ENCODE data around the gene ADORA3.

The ADORA3 gene

GRCh38 chr1:111506561-111506960 is 3.1 kb upstream of the ADORA3 start:
- H3K4me1 ChIP-seq (ENCODE audit: insufficient read depth, low read length) = peaks cover 9% of the 10 kb centered on the region
- H3K9ac ChIP-seq (ENCODE audit: low read depth, low read length) = no peak overlapping the region
- no peak overlapping the region for H3K27ac ChIP-seq (ENCODE audit: low read depth, low read length)
- 31% methylated on average over 2 of the region's 2 CpGs for WGBS
- no peaks in the 10 kb centered on the region for H3K9me3 ChIP-seq (ENCODE audit: insufficient read depth, low read depth, low read length)
- H3K27me3 ChIP-seq (ENCODE audit: insufficient read depth, low read length) = no peaks in the 10 kb centered on the region
- H3K4me3 ChIP-seq (ENCODE audit: low read length) = no peak overlapping the region
- no peaks in the 10 kb centered on the region for H3K36me3 ChIP-seq (ENCODE audit: insufficient read depth, low read length)

DNA sequence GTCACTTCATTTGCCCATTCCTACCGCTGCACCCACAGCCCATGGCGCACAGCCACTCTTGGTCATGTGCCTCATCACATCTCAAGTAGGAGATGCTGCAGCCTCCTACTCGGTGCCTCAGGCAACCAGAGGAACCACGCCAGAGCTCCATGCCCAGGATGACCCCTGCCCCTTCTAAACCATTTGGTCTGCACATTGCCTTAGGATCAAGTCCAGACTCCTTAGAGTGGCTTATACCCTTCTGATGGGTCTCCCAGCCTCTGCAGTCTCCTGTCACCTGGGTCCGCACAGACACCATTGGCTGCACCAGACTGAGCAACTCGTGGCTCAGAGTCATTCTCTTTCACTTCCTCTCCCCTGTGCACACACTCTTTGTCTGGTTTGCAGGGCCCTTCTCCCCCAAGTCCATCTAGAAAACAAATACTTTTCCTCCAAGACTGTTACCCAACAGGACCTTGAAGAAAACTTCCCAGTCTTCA is 2.2 kb upstream of the ADORA3 start:
- Histone ChIP-seq H3K36me3 (ENCODE audit: insufficient read depth, low read length) (no peaks in the 10 kb centered on the region), H3K27ac (ENCODE audit: low read depth, low read length) (no peak overlapping the region), H3K4me1 (ENCODE audit: insufficient read depth, low read length) (peaks cover 9% of the 10 kb centered on the region), H3K27me3 (ENCODE audit: insufficient read depth, low read length) (no peaks in the 10 kb centered on the region), H3K4me3 (ENCODE audit: low read length) (no peak overlapping the region), H3K9ac (ENCODE audit: low read depth, low read length) (no peak overlapping the region), H3K9me3 (ENCODE audit: insufficient read depth, low read depth, low read length) (no peaks in the 10 kb centered on the region)
- WGBS = 92% methylated on average over 6 of the region's 6 CpGs

DNA sequence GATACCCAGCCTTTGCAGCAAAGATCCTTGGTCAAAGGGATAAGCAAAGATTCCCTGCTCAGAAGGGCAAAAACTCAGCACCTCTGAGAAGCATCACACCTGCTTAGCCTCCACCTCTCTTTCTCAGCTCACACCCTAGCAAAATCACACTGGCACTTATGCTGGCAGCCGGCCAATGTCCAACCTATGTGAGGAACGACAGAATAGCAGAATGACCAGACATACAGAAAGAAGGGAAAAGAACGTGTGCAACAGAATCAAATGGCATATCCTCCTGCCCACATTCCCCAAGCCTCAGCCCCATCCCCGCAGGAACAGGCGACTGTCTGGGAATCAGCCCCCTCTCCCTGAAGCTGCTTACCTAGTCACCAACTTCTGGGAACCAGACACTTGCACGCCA is 664 bp upstream of the ADORA3 start:
- Histone ChIP-seq H3K27me3 (ENCODE audit: insufficient read depth, low read length) (no peaks in the 10 kb centered on the region), H3K4me3 (ENCODE audit: low read length) (no peak overlapping the region), H3K36me3 (ENCODE audit: insufficient read depth, low read length) (no peaks in the 10 kb centered on the region), H3K4me1 (ENCODE audit: insufficient read depth, low read length) (peaks cover 9% of the 10 kb centered on the region), H3K27ac (ENCODE audit: low read depth, low read length) (no peak overlapping the region), H3K9ac (ENCODE audit: low read depth, low read length) (no peak overlapping the region), H3K9me3 (ENCODE audit: insufficient read depth, low read depth, low read length) (no peaks in the 10 kb centered on the region)
- 71% methylated on average over 6 of the region's 6 CpGs for WGBS

DNA sequence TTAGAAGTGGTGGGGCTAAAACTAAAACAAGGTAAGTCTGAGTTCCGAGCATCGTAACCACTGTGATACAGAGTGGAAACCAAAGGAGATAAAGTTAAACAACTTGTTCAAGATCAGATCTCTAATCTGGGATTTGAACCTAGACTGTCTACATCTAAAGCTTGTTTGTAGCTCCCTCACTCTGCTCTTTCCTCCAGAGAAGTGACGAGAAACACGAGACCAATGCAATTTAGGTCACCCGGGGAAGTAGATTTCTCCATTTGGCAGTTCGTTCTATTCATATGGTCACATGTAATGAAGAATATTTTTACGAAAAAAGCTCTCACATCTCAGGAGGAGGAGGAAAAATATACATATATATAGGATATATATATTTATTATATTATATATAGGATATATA is 1.8 kb downstream of the ADORA3 start:
- Histone ChIP-seq H3K9me3 (ENCODE audit: insufficient read depth, low read depth, low read length) (no peaks in the 10 kb centered on the region), H3K9ac (ENCODE audit: low read depth, low read length) (no peak overlapping the region), H3K4me3 (ENCODE audit: low read length) (no peak overlapping the region), H3K27ac (ENCODE audit: low read depth, low read length) (no peak overlapping the region), H3K4me1 (ENCODE audit: insufficient read depth, low read length) (no peaks in the 10 kb centered on the region), H3K36me3 (ENCODE audit: insufficient read depth, low read length) (no peaks in the 10 kb centered on the region), H3K27me3 (ENCODE audit: insufficient read depth, low read length) (no peaks in the 10 kb centered on the region)
- 89% methylated on average over 5 of the region's 7 CpGs for WGBS

- H3K4me3 ChIP-seq (ENCODE audit: low read length) = no peak overlapping the region
Measured at GRCh38 chr1:111499026-111499785, 4.2 kb downstream of the ADORA3 start.

GRCh38 chr1:111497592-111497991 is 5.8 kb downstream of the ADORA3 start:
- 91% methylated on average over 5 of the region's 5 CpGs for WGBS
- no peak overlapping the region for H3K4me3 ChIP-seq (ENCODE audit: low read length)
- no peaks in the 10 kb centered on the region for H3K9me3 ChIP-seq (ENCODE audit: insufficient read depth, low read depth, low read length)
- H3K9ac ChIP-seq (ENCODE audit: low read depth, low read length) = no peak overlapping the region
- no peaks in the 10 kb centered on the region for H3K27me3 ChIP-seq (ENCODE audit: insufficient read depth, low read length)
- no peaks in the 10 kb centered on the region for H3K4me1 ChIP-seq (ENCODE audit: insufficient read depth, low read length)
- no peaks in the 10 kb centered on the region for H3K36me3 ChIP-seq (ENCODE audit: insufficient read depth, low read length)
- no peak overlapping the region for H3K27ac ChIP-seq (ENCODE audit: low read depth, low read length)

More at GRCh38 chr1:111499026-111499785, 4.2 kb downstream of the ADORA3 start:
- Histone ChIP-seq H3K27me3 (ENCODE audit: insufficient read depth, low read length) (no peaks in the 10 kb centered on the region), H3K36me3 (ENCODE audit: insufficient read depth, low read length) (no peaks in the 10 kb centered on the region), H3K9ac (ENCODE audit: low read depth, low read length) (no peak overlapping the region), H3K4me1 (ENCODE audit: insufficient read depth, low read length) (no peaks in the 10 kb centered on the region), H3K9me3 (ENCODE audit: insufficient read depth, low read depth, low read length) (no peaks in the 10 kb centered on the region), H3K27ac (ENCODE audit: low read depth, low read length) (no peak overlapping the region)
- 90% methylated on average over 4 of the region's 5 CpGs for WGBS

DNA sequence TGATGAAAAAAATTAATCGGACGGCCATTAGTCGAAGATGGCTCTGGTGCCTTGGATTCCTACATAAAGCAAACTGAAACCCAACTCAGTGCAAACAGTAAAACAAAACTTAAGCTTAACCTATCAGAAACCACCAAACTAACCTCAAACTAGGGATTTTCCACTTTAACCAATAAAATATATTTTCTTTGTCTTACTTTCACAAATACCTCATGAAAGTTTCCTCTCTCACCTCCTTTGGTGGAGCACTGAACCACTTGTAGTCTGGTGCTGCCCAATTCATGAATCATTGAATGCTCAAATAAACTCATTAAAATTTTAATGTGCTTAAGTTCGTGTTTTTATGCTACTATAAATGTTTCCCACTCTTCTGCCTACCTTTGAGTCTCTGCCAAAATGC is 7.0 kb downstream of the ADORA3 start:
- WGBS = 90% methylated on average over 4 of the region's 4 CpGs
- H3K9ac ChIP-seq (ENCODE audit: low read depth, low read length) = no peak overlapping the region
- H3K27me3 ChIP-seq (ENCODE audit: insufficient read depth, low read length) = no peaks in the 10 kb centered on the region
- no peaks in the 10 kb centered on the region for H3K4me1 ChIP-seq (ENCODE audit: insufficient read depth, low read length)
- H3K4me3 ChIP-seq (ENCODE audit: low read length) = no peak overlapping the region
- no peaks in the 10 kb centered on the region for H3K36me3 ChIP-seq (ENCODE audit: insufficient read depth, low read length)
- no peaks in the 10 kb centered on the region for H3K9me3 ChIP-seq (ENCODE audit: insufficient read depth, low read depth, low read length)
- H3K27ac ChIP-seq (ENCODE audit: low read depth, low read length) = no peak overlapping the region

DNA sequence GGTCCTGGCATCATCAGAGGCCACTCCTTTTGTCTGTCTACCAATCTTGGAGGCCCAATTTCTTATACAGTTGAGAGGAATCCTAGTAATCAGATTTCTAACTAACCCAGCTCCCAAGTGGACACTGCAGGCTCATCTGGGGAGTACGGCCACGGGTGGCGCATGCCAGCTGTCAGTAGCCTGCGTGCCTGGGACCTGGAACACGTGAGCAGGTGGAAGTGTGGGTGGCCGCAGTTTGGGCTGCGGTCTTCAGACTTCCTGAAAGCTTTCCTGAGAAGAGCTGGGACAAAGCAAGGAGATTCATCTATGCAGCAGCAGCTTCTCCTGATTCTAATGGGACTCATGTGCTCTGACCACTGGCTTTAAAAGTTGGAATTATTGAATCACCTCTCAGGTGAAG is 12.4 kb downstream of the ADORA3 start:
- H3K27ac ChIP-seq (ENCODE audit: low read depth, low read length) = no peak overlapping the region
- no peaks in the 10 kb centered on the region for H3K4me1 ChIP-seq (ENCODE audit: insufficient read depth, low read length)
- no peaks in the 10 kb centered on the region for H3K27me3 ChIP-seq (ENCODE audit: insufficient read depth, low read length)
- H3K9me3 ChIP-seq (ENCODE audit: insufficient read depth, low read depth, low read length) = no peaks in the 10 kb centered on the region
- no peak overlapping the region for H3K4me3 ChIP-seq (ENCODE audit: low read length)
- 92% methylated on average over 7 of the region's 7 CpGs for WGBS
- no peak overlapping the region for H3K9ac ChIP-seq (ENCODE audit: low read depth, low read length)
- no peaks in the 10 kb centered on the region for H3K36me3 ChIP-seq (ENCODE audit: insufficient read depth, low read length)

DNA sequence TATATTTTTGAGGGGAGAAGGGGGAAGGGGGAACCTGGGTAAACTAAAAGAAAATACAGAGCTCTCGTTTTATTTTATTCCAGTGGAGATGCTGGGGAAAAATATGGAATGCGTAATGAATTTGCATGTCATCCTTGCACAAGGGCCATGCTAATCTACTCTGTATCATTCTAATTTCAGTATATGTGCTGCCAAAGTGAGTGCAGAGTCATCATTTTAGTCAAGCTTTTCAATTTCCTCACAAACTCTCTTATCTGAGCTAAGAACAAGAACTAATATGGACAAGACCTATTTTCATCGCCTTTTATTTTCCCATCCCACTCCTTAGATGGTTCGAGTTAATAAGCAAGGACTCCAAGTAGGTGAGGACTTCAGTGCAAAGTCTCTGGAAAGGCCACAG is 13.2 kb downstream of the ADORA3 start:
- Histone ChIP-seq H3K36me3 (ENCODE audit: insufficient read depth, low read length) (no peaks in the 10 kb centered on the region), H3K27ac (ENCODE audit: low read depth, low read length) (no peak overlapping the region), H3K4me3 (ENCODE audit: low read length) (no peak overlapping the region), H3K27me3 (ENCODE audit: insufficient read depth, low read length) (no peaks in the 10 kb centered on the region), H3K9ac (ENCODE audit: low read depth, low read length) (no peak overlapping the region), H3K9me3 (ENCODE audit: insufficient read depth, low read depth, low read length) (no peaks in the 10 kb centered on the region), H3K4me1 (ENCODE audit: insufficient read depth, low read length) (no peaks in the 10 kb centered on the region)
- WGBS = 96% methylated on average over 4 of the region's 4 CpGs

DNA sequence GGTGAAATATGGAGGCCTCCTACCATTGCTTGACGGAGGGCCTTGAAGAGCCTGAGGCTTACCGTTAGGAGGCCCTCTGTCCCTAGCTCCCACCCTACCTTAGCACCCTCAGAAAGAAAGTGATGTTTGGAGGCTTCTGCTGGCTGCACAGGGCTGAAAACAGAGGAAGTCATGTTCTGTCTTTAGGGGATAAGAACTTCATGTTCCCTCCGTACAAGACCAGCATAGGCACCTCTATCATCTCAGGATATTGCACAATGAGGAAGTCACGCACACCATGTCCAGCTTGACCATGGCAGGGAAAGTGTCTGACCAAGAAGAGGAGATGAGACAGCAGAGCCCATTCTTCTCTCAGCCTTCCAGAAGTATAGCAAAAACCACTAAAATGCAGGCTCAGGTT is 13.8 kb downstream of the ADORA3 start:
- no peaks in the 10 kb centered on the region for H3K27me3 ChIP-seq (ENCODE audit: insufficient read depth, low read length)
- no peaks in the 10 kb centered on the region for H3K9me3 ChIP-seq (ENCODE audit: insufficient read depth, low read depth, low read length)
- H3K27ac ChIP-seq (ENCODE audit: low read depth, low read length) = no peak overlapping the region
- H3K9ac ChIP-seq (ENCODE audit: low read depth, low read length) = no peak overlapping the region
- no peaks in the 10 kb centered on the region for H3K36me3 ChIP-seq (ENCODE audit: insufficient read depth, low read length)
- WGBS = 91% methylated on average over 4 of the region's 4 CpGs
- no peak overlapping the region for H3K4me3 ChIP-seq (ENCODE audit: low read length)
- H3K4me1 ChIP-seq (ENCODE audit: insufficient read depth, low read length) = no peaks in the 10 kb centered on the region

GRCh38 chr1:111488669-111489068 is 14.8 kb downstream of the ADORA3 start:
- Histone ChIP-seq H3K27ac (ENCODE audit: low read depth, low read length) (no peak overlapping the region), H3K36me3 (ENCODE audit: insufficient read depth, low read length) (no peaks in the 10 kb centered on the region), H3K4me1 (ENCODE audit: insufficient read depth, low read length) (no peaks in the 10 kb centered on the region), H3K4me3 (ENCODE audit: low read length) (no peak overlapping the region), H3K27me3 (ENCODE audit: insufficient read depth, low read length) (no peaks in the 10 kb centered on the region), H3K9ac (ENCODE audit: low read depth, low read length) (no peak overlapping the region), H3K9me3 (ENCODE audit: insufficient read depth, low read depth, low read length) (no peaks in the 10 kb centered on the region)
- WGBS = 97% methylated on average over 9 of the region's 9 CpGs

GRCh38 chr1:111487133-111487532 is 16.3 kb downstream of the ADORA3 start:
- H3K9ac ChIP-seq (ENCODE audit: low read depth, low read length) = no peak overlapping the region
- no peak overlapping the region for H3K27ac ChIP-seq (ENCODE audit: low read depth, low read length)
- H3K36me3 ChIP-seq (ENCODE audit: insufficient read depth, low read length) = no peaks in the 10 kb centered on the region
- no peaks in the 10 kb centered on the region for H3K27me3 ChIP-seq (ENCODE audit: insufficient read depth, low read length)
- no peak overlapping the region for H3K4me3 ChIP-seq (ENCODE audit: low read length)
- no peaks in the 10 kb centered on the region for H3K9me3 ChIP-seq (ENCODE audit: insufficient read depth, low read depth, low read length)
- H3K4me1 ChIP-seq (ENCODE audit: insufficient read depth, low read length) = no peaks in the 10 kb centered on the region
- WGBS = 90% methylated on average over 6 of the region's 6 CpGs

Measured in HUES64 (cell line).